Dedifferentiated amniotic fluid mesenchymal stem cell (primary cell): ENCODE results near the gene ZNF544.

ENCODE experiments used
- DNase-seq: peaks from one replicate; pipeline ENCODE4 v3.0.0-alpha.2; 2016; ENCODE audit errors: extremely low spot score

Gene ZNF544

DNA sequence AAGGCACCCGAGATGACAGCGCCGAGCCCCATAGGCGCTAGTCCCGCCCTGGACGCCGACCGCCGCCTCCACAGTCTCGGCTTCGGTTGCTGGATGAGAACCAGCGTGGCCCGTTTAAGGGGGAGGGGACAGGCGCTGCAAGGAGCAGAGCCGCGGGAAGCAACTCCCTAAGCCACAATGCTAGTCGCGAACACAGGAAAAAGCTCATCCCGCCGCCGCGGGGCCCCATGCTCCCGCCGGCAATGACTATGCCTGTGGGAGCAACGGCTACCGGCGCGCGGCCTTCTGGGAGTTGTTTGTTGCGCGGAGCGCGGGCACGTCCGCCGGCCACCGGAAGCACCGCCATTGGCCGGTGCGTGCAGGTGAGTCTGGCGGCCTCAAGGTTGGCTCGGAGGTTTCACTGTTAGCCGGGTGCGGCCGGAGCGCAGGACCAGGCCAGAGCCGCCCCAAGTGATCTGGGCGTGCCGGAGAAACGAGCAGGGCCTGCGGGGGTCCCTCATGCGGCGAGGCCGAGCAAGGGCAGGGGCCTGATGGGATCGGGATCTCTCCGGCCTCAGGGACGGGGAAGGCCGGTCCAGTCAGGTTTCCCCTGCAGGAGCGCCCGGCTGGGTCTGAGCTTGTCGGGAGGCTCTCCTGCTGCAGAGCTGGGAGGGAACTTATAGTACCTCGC, at the start of gene ZNF544:
ZNF544 (plus strand) TSS at position 330 of the 670 bp plus-strand sequence. CDS start 15,110 bp downstream, outside the sequence.
- DNase-seq: peak; percentile 16

DNA sequence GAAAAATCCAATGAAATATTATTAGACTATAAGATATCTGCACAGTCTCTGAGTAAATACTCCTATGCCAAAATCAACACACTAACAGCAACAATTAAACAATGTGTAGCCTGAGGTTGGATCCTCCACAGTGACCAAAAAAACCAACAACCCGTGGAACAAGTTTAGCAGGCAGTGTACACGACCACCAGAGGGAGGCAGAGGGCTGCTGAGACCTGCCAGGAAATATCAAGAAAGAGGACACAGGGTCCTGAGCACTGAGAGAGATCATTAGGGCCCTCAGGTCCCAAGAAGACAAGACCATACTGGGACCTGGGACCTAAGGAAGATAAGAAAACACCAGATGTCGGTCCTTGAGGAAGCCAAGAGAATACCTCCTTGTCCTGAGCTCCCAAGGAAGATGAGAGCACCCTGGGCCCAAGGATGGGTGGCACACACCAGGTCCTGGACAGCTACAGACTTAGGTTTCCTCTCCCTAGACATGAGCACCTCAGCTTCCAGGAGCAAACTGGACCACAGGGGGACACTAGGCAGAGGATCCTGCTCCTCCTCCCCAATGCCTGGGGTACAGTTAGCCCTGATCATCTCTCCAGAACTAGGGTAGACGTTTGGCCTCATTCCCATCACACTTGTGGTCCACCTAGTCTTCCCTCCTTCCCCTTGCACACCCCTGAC, 46.7 kb upstream of the ZNF544 start:
- DNase-seq: no peak

- DNase-seq: peak; percentile 51
Observed at GRCh38 chr19:58182577-58182988, 46.1 kb upstream of the ZNF544 start.

GRCh38 chr19:58182989-58183816, 45.5 kb upstream of the ZNF544 start, which contains the start of gene ZNF274:
Gene ZNF274, plus strand, starts transcription at chr19:58183061. Its CDS starts 905 bp downstream, at chr19:58183966.
- peak; percentile 81 for DNase-seq

GRCh38 chr19:58183817-58184215, 44.9 kb upstream of the ZNF544 start:
- DNase-seq: no peak

DNA sequence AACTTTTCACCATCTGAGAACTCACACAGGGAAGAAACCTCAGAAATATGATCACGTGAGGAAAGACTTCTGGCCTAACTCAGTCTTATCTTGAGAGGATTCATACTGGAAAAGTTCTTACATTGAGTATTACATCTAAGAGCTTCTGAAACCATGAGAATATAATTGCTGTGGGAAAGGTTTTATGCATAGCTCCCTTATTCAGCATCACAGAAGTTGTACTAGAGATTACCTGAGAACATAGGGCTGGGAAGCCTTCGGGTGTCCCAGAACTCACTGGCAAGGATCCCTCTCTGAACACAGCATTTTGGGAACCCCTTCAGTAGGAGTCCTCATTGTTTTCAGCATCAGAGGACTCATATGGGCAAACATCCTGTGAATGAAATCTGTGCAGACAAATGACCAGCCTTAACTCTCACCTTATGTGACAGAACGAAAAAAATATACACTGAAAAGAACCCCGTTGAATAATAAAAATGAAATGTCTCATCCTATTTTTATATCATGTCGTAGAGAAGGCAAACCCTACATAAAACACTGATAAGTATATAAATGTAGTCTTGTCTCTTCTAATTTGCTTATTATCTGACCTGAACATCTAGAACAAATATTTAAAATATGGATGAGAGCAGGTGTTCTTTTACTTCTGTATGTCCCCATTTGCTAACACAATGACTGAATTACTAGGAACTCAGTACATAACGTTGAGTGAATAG, 31.7 kb upstream of the ZNF544 start:
- DNase-seq: no peak

DNA sequence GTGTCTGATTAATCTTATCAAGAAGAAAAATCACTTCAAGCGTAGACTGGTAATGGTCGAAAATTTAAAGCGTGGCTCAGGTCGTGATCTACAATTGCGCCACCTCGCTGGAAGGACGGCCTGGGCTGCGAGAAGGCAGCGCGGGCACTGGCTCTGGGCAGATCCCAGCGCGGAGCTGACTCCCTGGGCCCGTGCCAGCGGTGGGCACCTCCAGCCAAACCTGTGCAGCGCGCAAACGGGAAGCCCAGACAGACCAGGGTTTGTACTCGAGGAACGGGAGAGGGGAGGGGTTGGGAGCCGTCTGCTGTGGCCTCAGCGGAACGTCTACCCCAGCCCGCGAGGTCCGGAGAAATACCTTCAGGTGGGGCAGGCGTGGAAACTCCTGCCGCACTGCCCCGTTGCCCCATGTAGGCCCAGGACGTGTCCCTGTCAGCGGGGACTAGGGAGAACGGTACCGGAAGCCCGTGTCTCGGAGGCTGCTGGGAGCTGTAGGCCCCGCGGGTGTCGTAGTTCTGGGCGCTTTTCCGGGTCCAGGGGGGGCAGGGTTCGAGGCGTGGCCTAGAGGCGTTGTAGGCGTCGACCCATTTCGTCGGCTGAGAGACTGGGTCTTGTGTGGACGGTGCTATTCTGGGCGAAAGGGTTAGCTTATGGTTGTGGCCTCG, 24.8 kb upstream of the ZNF544 start:
- no peak for DNase-seq

- no peak for DNase-seq
Observed at GRCh38 chr19:58204566-58204965, 24.1 kb upstream of the ZNF544 start.

GRCh38 chr19:58209577-58209976, 19.1 kb upstream of the ZNF544 start:
- DNase-seq: no peak

DNA sequence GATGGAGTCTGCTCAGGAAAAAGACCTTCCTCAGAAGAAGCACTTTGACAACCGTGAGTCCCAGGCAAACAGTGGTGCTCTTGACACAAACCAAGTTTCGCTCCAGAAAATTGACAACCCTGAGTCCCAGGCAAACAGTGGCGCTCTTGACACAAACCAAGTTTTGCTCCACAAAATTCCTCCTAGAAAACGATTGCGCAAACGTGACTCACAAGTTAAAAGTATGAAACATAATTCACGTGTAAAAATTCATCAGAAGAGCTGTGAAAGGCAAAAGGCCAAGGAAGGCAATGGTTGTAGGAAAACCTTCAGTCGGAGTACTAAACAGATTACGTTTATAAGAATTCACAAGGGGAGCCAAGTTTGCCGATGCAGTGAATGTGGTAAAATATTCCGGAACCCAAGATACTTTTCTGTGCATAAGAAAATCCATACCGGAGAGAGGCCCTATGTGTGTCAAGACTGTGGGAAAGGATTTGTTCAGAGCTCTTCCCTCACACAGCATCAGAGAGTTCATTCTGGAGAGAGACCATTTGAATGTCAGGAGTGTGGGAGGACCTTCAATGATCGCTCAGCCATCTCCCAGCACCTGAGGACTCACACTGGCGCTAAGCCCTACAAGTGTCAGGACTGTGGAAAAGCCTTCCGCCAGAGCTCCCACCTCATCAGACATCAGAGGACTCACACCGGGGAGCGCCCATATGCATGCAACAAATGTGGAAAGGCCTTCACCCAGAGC, 16.2 kb upstream of the ZNF544 start:
- DNase-seq: no peak

- no peak for DNase-seq
Observed at GRCh38 chr19:58213075-58213369, 15.7 kb upstream of the ZNF544 start.

- no peak for DNase-seq
Observed at GRCh38 chr19:58217069-58217481, 11.6 kb upstream of the ZNF544 start.

- DNase-seq: no peak
Observed at GRCh38 chr19:58217607-58218391, 10.9 kb upstream of the ZNF544 start.

- DNase-seq: no peak
Observed at GRCh38 chr19:58218899-58219298, 9.8 kb upstream of the ZNF544 start.

- DNase-seq: no peak
Observed at GRCh38 chr19:58227964-58228584, 640 bp upstream of the ZNF544 start.

GRCh38 chr19:58229255-58229639, 533 bp downstream of the ZNF544 start:
- DNase-seq: no peak

GRCh38 chr19:58237324-58237723, 8.6 kb downstream of the ZNF544 start:
- DNase-seq: no peak

DNA sequence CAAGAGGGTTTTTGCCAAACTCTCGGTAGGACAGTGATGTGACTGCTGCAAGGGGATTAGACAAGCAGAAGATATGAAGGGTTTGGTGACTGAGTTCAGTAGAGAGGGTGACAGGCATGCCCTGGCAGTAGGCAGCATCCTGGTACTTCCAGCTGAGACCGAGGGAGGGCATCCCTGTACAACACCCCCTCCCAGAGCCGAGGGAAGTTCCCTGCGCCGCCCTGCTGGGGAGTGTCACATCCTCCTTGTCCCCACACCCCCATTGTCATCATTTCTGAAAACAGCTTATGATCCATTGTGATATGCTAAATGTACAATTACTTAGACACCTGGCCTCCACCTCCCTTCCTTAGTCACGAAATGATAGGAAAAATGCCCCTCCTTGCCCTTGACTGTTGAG, 14.6 kb downstream of the ZNF544 start:
- no peak for DNase-seq

GRCh38 chr19:58248886-58249285, 20.2 kb downstream of the ZNF544 start:
- DNase-seq: no peak
